Right lobe of liver (tissue), 4 donors: ENCODE results near the gene SV2B.

Experiments
- CTCF ChIP-seq, 4 donors: fragments of 200-600 bp in 3 of 4; fragments of 450-650 bp in 1 of 4; IDR thresholded peaks; one replicate each; pipeline versions ENCODE4 v1.5.1 to v1.8.0; 2016 to 2022; ENCODE audit warnings: antibody characterized with exemption in 4 of 4, mild to moderate bottlenecking in 2 of 4
- POLR2A ChIP-seq: fragments of 450-650 bp; IDR thresholded peaks from one replicate; pipeline ENCODE4 v1.6.1; 2017; ENCODE audit warnings: antibody characterized with exemption, mild to moderate bottlenecking
- donor health status: DM: no; HTN: no; CAD: no.
- donor health status: DM: no; HTN: no; CAD: no.
- donor health status: DM: no; HTN: yes; CAD: no.

GRCh38 chr15:91255670-91256192 is 155.7 kb downstream of the SV2B start:
- no peak for TF ChIP-seq CTCF (IDR thresholded peaks at IDR 0.05)
- TF ChIP-seq POLR2A, result no peak
